ENCODE measurements around the gene TUBB4B.

Gene TUBB4B

DNA sequence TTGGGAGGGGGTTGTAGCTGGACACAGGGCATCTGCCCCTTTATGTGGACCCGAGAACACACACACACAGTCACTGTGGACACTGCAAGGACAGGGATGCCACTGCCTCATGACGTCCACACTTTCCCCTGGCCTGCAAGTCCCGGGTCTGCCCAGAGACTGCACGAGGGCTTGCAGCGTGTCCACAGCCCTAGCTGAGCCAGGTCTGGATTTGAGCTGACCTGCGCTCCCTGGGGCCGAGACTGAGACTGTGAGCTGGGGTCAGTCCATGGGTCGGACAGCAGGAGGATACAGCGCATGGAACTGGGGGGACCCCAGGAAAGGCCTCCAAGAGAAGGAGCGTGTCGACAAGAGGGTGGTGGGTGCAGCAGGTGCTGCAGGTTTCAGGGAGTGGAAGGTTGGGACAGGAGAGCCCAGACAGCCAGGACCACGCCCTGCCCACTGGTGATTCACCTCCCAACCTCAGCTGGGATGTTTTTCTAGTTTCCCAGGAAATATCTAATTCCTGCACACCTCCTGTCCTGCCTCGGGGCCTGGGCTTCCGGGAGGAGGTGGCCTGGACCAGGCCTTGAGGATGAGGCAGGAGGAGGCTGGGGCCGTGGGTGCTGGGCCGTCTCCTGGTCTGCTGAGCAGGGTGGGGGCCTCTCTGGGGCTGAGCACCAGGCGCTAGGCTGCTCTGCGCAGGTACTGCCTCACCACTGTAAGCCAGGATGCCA is 14.6 kb upstream of the TUBB4B start:
- DNase-seq = no peak

DNA sequence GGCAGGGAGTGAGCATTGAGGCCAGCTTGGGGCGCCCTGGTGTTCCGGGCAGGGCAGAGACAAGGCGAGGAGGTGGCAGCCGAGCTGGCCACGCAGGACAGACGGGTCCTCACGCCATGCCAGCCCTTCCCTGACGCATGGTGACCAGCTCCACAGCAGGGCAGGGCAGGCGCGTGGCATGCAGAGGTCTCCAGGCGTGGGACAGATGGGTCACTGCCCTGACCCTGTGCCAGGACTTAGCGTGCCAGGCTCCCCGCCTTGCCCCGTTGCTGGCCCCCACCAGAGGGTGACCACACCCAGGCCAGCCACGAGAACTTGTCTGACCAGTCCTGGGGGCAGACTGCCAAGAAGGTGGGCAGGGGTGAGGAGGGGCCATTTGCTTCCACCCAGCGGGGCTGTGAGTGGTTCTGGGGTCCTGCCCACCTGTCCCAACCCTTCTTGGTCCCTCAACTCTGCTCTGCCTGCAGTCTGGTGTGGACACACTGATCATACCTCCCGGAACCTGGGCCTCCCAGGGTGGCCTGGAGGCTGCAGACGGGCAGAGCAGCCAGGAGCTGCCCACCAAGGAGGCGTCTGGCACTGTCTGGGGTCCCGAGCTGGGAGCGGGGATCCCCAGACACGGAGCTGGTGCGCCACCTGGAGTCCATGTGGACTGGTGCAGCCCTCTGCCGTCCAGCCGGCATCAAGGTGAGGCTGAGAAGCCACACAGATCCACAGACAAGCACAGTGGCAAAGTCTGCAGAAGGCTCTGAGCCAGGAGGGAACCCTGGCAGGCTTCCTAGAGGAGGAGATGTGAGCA is 13.8 kb upstream of the TUBB4B start, which contains the start of gene RNF224:
Gene RNF224 (plus strand): TSS at position 449 of the 799 bp plus-strand sequence. CDS start 834 bp downstream, outside the sequence.
- peak; percentile 84 for DNase-seq

DNA sequence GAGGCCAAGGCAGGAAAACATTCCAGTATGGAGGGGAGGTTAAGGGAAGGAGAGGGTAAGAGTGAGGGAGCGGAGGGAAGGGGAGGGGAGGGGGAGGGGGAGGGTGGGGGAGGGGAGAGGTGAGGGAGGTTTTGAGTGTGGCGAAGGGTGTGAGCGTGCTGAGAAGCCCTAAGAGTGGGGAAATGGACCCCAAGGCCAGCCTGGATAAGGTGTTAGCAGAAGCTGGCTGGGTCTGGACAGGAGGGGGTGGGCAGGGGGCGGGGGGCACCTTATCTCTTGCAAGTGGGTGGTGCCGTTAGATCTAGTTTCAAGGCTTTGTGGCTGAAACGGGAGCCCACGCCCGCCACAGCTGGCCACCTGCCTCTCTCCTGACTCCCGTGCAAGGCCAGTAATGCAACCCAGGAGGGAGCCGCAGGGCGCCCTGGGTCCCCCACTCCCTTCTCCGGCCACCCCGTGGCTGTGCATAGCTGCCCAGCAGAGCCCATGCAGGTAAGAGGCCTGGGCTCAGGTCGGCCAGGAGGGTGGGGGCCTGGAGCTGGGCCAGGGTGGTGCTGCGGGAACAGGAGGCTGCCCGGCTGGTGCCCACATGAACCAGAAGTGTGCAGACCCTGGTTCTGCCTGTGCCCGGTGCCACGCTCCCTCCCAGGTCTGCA is 13.1 kb upstream of the TUBB4B start:
- no peak for DNase-seq

DNA sequence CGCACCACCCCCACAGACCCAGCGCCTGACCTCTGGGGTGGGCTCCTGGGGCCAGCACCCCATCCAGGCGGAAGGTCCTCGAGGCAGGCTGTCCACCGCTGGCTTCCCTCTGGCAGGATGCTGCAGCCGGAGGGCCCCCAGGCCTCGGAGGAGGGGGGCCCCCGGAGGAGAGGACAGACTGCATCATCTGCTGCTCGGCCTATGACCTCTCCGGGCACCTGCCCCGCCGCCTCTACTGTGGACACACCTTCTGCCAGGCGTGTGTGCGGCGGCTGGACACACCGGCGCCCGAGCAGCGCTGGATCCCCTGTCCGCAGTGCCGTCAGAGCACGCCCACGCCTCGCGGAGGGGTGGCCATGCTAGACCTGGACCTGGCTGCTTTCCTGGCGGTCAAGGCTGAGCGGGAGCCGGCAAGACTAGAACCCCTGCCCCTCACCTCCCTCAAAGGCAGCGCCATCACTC is 12.6 kb upstream of the TUBB4B start:
- no peak for DNase-seq

DNA sequence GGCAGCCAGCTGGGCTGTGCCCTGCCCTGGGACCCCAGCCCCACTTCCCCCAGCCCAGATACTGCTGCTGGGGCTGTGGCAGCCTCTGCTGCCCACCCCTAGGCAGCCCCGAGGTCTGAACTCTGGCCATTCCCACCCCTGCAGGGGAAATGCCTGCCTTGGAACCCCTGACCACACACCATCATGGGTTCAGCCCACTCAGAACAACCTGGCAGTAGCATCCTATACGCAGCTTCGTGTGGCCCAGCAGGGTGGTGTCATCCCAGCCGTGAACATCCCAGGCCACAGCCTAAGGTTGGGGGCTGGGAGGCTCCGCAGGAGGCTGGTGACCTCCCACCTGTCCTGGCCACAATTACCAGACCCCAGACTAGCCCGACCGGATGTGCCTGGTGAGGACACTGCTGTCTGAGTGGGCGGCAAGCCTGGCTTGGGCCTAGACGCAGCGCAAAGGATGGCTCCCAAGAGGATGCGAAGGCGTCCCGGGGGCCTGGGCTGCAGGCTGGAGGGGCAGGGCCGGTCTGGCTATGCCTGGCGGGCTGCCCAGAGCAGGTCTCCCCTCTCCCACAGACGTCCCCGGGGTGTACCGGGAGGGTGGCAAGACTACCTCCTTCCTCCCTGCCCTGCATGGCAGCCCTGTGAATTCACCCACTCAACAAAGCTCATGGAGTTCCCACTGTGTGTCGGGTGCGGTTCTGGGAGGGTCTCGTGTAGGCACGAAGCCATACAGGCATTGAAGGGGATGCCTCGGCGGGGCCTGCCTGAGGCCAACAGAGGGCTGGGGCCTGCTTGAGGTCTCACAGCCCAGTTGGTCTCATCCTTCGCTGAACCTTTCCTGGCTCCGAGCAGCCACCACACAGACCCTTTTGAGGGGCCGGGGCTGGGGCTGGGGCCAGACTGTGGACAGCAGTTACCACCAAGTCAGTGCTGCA is 11.9 kb upstream of the TUBB4B start:
- DNase-seq = no peak

DNA sequence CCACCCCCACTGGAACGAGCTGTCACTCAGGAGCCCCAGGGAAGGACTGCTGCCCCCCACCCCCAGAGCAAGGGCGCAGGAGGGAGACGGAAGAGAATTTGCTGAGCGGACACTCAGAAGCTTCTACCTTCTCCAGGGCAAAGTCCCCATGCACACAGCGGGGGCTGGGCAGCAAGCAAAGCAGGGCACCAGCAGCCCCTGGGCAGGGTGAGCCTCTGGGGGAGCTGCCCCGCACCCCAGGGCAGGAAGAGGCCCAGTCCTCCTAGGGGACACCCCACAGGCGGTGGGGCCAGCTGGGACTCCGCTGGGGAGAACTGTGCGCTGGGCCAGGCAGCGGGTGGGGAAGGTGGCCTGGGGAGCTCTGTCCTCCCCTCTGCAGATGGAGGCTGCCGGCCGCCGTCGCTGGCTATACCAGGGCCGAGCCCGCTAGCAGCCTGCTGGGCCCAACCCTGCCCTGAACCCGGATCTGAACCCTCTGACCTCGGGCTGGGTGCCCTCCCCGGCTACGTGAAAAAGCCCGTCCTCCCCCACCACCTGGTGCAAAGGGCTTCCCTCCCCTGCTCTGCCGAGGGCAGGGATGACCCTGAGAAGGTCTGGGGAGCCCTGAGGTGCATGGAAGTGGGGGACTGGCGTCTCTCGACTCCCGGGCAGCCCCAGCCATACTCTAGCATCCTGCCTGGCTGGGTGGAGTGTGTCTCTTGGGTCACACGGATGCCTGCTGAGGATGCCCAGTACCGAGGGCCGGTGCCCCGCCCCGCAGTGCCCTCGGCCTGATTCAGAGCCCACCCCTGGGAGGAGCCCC is 11.0 kb upstream of the TUBB4B start:
- DNase-seq = no peak

DNA sequence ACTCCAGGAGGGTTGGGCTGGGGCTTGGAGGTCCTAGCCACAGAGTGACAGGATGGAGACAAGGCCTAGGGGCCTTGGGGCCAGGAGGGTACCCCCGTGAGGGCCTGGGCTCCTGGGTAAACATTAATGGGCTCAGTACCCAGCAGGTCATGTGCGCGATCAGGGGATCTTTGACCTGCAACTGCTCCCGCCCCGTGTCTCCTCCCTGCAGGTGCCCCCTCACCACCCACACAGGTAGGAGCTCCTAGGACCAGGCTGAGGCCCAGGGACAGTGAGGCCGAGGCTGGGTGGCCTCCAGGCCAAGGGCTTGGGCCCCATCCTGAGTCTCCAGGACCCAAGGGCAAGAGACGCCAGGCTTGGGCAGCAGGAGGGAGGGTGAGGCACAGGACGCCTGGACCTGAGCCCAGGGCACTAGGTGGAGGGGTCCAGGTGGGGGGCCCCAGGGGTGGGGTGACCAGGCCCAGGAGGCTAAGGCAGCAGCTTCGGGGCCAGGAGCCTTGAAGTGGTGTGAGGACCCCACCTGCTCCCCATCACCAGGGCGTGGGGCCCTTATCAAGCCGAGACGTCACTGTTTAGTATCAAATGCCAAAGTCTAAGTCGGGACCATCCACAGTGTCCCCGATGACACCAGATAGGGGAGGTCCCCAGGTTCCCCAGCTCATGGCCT is 10.2 kb upstream of the TUBB4B start, which contains the start of gene SLC34A3:
Gene SLC34A3 (plus strand): TSS at position 197 of the 667 bp plus-strand sequence. CDS start 802 bp downstream, outside the sequence.
- DNase-seq = no peak

DNA sequence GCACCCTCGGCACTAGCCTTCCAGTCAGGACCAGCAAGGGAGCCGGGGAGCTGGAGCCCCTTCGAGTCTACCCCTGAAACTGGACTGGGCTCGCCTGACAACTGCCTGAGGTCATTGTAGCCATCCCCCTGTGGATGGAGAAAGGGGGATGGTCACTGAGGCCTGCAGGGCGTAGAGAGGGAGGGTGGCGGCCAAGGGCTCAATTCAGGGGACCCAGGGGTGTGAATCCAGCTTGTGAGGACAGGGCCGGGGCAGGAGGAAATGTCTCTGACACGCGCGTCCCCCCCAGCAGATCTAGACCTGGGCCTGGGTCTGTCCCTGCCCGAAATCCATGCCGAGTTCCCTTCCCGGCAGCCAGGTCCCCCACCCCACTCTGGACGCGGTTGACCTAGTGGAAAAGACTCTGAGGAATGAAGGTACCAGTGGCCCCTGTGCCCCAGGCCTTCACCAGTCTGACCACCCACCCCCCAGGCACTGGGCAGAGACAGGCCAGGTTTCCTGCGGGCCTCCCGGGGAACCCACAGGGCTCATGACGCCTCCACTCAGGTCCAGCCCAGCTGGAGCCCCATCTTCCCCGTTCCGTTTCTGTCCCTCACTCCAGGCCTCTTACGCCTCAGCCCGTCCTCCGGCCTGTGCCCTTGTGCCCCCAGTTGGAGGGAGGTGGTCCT is 9.6 kb upstream of the TUBB4B start:
- no peak for DNase-seq

DNA sequence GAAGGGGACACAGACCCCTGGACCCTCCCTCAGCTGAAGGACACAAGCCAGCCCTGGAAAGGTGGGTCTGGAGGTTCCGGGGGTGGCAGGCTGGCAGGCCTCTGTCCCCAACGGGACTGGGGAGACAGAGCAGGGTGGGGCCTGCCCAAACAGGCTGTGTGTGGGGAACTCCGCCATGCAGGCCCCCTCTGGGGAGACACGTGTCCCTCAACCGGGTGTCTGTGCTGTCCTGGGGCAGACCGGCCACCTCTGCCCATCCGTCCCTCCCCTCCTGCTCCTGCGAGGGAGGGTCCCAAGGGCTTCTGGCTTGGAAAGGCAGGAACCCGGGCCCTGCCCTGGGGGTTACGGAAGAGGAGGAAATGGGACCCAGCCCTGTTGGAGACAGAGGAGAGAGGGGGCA is 9.0 kb upstream of the TUBB4B start:
- no peak for DNase-seq

DNA sequence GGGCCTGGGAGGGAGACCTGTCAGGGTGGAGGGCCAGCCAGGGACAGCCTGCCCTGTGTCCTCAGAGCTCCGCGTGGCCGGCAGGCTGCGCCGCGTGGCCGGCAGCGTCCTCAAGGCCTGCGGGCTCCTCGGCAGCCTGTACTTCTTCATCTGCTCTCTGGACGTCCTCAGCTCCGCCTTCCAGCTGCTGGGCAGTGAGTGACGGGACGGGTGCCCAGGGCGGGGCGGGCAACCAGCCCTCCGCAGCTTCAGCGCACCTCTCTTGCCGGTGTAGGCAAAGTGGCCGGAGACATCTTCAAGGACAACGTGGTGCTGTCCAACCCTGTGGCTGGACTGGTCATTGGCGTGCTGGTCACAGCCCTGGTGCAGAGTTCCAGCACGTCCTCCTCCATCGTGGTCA is 8.6 kb upstream of the TUBB4B start:
- DNase-seq = no peak

DNA sequence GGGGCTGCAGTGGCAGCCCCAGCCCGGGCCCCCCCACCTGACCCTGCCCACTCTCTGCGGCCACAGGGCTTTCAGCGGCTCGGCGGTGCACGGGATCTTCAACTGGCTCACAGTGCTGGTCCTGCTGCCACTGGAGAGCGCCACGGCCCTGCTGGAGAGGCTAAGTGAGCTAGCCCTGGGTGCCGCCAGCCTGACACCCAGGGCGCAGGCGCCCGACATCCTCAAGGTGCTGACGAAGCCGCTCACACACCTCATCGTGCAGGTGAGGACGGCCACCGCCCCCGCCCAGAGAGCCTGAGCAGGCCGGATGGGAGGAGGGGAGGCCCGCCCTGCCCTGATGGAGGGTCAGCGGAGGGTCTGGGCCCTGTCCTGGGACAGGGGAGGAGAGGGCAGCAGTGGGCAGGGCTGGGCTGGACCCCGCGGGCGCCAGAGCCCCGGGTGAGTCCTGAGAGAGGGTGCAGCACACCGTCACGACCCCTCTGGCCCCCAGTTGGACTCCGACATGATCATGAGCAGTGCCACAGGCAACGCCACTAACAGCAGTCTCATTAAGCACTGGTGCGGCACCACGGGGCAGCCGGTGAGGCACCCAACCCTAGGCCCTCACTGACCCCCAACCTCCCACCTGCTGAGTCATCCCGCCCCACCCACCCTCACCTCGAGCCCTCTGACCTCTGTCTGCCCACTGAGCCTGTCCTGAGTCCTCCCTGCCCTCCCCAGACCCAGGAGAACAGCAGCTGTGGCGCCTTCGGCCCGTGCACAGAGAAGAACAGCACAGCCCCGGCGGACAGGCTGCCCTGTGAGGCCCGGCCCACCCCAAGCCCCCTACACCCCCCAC is 7.7 kb upstream of the TUBB4B start:
- DNase-seq = no peak

DNA sequence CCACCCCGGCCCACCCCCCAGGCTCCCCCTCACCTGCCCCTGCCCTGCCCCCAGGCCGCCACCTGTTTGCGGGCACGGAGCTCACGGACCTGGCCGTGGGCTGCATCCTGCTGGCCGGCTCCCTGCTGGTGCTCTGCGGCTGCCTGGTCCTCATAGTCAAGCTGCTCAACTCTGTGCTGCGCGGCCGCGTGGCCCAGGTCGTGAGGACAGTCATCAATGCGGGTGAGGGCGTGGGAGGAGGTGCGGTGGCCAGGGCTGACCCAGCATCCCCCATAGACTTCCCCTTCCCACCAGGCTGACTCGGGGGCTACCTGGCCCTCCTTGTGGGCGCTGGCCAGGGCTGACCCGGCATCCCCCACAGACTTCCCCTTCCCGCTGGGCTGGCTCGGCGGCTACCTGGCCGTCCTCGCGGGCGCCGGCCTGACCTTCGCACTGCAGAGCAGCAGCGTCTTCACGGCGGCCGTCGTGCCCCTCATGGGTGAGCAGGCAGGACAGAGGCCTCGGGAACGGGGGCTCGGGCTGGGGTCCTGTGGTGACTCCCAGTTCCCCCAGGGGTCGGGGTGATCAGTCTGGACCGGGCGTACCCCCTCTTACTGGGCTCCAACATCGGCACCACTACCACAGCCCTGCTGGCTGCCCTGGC is 6.9 kb upstream of the TUBB4B start:
- DNase-seq = no peak

DNA sequence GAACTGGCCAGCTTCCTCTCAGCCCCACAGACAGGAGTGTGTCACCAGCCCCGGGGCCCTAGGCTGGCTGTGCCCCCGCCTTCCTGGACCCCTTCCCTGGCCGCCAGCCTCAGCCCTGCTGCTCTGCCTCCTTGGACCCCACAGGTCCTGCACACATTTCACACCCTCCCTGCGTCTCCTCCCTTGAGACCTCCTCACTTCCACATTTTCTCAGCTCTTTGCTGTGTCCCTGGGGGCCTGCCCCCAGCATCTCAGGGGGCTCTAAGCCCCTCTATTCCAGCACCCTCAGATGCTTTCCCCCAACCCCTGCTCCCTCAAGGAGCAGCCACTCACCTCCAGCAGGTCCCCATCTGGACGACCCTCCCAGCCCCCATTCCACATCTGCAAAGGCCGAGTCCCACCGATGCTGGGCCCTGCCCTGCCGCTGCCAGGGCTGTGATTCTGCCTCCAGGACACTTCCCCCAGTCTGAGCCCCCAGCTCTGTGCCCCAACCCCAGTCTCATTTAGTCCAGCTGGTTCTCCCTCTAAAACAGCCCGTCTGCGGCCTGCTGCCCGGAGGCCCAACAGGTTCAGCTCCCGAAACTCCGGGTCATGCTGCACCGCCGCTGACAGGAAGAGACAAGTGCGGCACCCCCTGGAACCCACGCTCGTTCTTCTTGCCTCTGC is 6.2 kb upstream of the TUBB4B start:
- no peak for DNase-seq

DNA sequence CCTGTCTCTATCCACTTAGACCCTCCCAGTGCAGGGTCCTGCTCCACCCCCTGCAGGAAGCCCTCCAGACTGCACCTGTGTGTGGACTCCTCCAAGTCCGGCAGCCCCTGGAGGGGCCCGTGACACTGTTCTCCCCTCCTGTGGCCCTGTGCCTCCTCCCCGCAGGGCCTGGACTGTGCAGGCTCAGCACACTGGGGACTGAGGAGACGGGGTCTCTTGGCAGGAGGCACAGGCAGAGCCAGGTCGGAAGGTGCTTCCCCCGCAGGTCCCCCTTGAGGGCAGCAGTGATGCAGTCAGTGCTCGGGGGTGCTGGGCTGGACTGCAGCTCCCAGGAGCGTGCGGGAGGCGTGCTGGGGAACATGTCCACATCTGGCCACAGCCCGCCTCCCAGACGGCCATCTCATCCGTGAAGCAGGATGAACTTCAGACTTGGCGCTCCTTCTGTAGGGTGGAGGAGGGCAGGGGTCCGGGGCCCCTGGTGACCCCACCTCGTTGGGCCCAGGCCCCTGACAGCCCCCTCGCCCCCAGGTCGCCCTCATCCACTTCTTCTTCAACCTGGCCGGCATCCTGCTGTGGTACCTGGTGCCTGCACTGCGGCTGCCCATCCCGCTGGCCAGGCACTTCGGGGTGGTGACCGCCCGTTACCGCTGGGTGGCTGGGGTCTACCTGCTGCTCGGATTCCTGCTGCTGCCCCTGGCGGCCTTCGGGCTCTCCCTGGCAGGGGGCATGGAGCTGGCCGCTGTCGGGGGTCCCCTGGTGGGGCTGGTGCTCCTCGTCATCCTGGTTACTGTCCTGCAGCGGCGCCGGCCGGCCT is 5.5 kb upstream of the TUBB4B start:
- DNase-seq = no peak

DNA sequence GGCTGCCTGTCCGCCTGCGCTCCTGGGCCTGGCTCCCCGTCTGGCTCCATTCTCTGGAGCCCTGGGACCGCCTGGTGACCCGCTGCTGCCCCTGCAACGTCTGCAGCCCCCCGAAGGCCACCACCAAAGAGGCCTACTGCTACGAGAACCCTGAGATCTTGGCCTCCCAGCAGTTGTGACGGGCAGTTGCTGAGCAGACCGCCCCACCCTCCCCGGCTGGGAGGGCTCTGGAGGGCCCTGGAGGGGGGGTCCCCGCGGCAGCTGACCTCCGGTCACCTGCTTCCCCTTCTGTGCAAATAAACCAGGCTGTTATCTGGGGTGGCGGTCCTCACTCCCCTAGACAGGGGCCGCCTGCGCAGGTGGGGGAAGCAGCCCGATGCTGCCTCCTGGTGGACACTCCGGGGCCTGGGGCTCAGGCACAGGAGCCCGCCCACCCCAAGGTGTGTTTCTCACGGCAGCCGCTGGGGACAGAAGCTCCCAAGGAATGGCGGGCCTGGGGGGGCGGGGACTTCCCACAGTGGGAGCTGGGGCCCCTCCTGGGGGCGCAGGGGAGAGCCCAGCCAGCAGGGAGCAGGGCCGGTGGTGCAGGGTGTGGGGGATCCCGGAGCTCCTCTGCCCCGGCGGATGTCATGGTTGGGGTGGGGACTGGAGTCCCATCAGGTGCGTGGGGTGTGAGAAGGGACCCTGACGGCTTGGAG is 4.7 kb upstream of the TUBB4B start:
- DNase-seq = peak; percentile 92

DNA sequence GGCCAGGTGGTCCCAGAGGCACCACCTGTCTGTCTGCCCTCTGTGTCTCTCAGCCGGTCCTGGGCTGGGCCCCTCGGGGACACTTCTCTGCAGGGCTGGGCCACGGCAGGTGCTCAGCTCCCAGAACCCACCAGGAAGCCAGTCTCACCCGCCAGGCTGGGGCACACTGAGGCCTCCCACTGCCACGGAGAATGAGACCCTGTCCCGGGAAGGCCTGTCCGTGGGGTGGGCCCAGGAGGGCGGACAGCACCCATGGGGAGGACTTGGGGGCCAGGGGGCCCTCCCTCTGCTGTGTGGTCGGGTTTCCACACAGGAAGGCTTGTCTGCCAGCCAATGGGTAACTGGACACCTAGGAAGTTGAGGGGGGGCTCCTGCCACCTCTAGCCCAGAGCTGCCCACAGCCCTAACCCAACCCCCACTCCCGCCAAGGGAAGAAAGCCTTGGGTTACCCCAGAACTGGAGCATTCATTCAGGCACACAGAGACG is 4.1 kb upstream of the TUBB4B start:
- DNase-seq = no peak

Measured in activated CD4-positive, alpha-beta T cell treated with anti-CD3 and anti-CD28 coated beads, Interleukin-2, amount 50 U/mL, for 1 hour (primary cell).